GM18505 (cell line): ENCODE data around the gene PRR3.

Source experiments
- ATAC-seq: cut with Tn5 transposase; IDR thresholded peaks from one replicate; pipeline ENCODE4 v1.9.1; 2021; ENCODE audit not compliant: unreplicated experiment
- POLR2A ChIP-seq: IDR thresholded peaks from 4 replicates; pipeline ENCODE4 v1.6.1; 2011; ENCODE audit warnings: borderline replicate concordance; ENCODE audit not compliant: insufficient read depth, insufficient read length; ENCODE audit errors: extremely low read depth

PRR3 gene

GRCh38 chr6:30548375-30548774 lies 8.7 kb upstream of the PRR3 start:
- ATAC-seq = no peak
- no peak for TF ChIP-seq POLR2A

GRCh38 chr6:30554404-30554803 lies 2.7 kb upstream of the PRR3 start:
- no peak for TF ChIP-seq POLR2A
- ATAC-seq = no peak

- TF ChIP-seq POLR2A = no peak
- ATAC-seq = peak; percentile 1
These were observed 1.9 kb upstream of the PRR3 start for GRCh38 chr6:30554962-30555815.

GRCh38 chr6:30555816-30556065 lies 1.4 kb upstream of the PRR3 start:
- no peak for ATAC-seq

GRCh38 chr6:30556066-30556905 lies 809 bp upstream of the PRR3 start, which contains the start of gene GNL1:
Gene GNL1 (minus strand): TSS chr6:30556489. CDS start chr6:30556203, 286 bp downstream.
- peak; percentile 32 for TF ChIP-seq POLR2A
- peak; percentile 75 for ATAC-seq

More at GRCh38 chr6:30555816-30556065, 1.4 kb upstream of the PRR3 start:
- no peak for TF ChIP-seq POLR2A

GRCh38 chr6:30557683-30557981 lies 537 bp downstream of the PRR3 start:
- TF ChIP-seq POLR2A = no peak
- ATAC-seq = no peak

- no peak for ATAC-seq
- no peak for TF ChIP-seq POLR2A
These were observed 3.8 kb downstream of the PRR3 start for GRCh38 chr6:30560930-30561329.

GRCh38 chr6:30562470-30563425 lies 5.7 kb downstream of the PRR3 start:
- no peak for TF ChIP-seq POLR2A

GRCh38 chr6:30564114-30564513 lies 7.0 kb downstream of the PRR3 start:
- no peak for ATAC-seq
- no peak for TF ChIP-seq POLR2A

More at GRCh38 chr6:30562470-30563425, 5.7 kb downstream of the PRR3 start:
- ATAC-seq = no peak

GRCh38 chr6:30565772-30566171 lies 8.7 kb downstream of the PRR3 start:
- ATAC-seq = no peak
- TF ChIP-seq POLR2A = no peak

- no peak for TF ChIP-seq POLR2A
- ATAC-seq = no peak
These were observed 11.2 kb downstream of the PRR3 start for GRCh38 chr6:30568245-30568644.

- TF ChIP-seq POLR2A = no peak
These were observed 13.2 kb downstream of the PRR3 start for GRCh38 chr6:30570263-30570662.

GRCh38 chr6:30570740-30571074 lies 13.6 kb downstream of the PRR3 start:
- peak; percentile 25 for ATAC-seq
- TF ChIP-seq POLR2A = no peak

More at GRCh38 chr6:30570263-30570662, 13.2 kb downstream of the PRR3 start:
- ATAC-seq = no peak
